ENCODE measurements around the gene PGLYRP3. TPM values are rescaled to one million over a fixed set of nuclear protein-coding genes. Genes with fewer than 3 reads are reported as not detected.

The PGLYRP3 gene
- total and polyA plus RNA-seq, 2 donors (not counting 3 experiments of a cell fraction or from before 2014, with no cell fraction given), result not detected

DNA sequence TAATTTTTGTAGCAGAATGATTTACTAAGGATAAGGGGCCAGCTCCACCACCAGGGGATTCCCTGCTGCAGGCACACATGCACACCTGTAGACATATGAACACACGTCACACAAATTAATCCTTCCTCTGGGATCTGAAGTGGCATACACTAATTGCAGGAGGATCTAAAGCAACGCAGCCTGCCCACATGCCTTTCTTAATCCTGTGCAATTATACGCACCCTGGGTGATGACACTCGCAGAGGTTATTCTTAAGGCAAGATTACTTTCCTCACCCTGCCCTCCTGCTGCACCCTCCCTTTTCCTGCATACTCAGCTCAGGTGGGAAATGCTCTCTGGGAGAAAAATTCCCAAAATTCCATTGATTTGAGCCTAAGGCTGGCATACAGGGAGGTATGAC is 60.8 kb downstream of the PGLYRP3 start:
- Histone ChIP-seq H3K4me3 (replicated peaks in 1 of 3; ENCODE audit: insufficient read depth in 1 of 3, low read depth in 1 of 3, low read length in 3 of 3) (no peak overlapping the region), H3K27ac (ENCODE audit: insufficient read depth, low read depth, low read length) (no peak overlapping the region)
- dilution Hi-C loops (cut with MboI; ENCODE audit: extremely low pct_ligation_motif_present, low sequenced_read_pairs), result no loop called here

DNA sequence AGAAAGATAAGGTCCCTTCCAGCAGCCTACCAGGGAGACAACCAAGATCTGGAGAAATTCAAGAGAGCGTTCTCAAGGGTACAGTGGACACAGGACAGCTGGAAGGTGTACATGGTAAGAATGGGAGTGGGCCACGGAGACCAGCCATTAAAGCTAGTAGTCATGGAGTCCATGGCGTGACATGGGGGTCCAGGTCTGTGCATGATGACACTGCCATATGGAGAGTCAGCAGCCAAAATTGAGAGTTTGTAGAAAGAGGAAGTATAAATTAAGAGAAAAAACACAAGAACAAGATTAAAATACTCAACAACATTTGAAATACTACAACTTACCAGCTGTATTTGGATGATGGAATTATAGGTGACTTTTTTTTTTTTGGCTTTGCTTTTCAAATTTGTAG is 61.2 kb downstream of the PGLYRP3 start:
- POLR2A ChIA-PET, result no interaction called here
- BruUV-seq (replicated peaks), result no TSS peak
- no peak for FAIRE-seq

More for the DNA sequence above, 60.8 kb downstream of the PGLYRP3 start:
- Histone ChIP-seq H3K4me1 (ENCODE audit: control insufficient read depth, extremely low read depth, insufficient read depth, low read length) (no peaks in the 10 kb centered on the region), H2AFZ (ENCODE audit: low read depth, low read length) (no peak overlapping the region), H3K9me3 (replicated peaks; ENCODE audit: control insufficient read depth, insufficient read depth, low read length) (no peaks in the 10 kb centered on the region), H3K36me3 (ENCODE audit: control insufficient read depth in 2 of 2, extremely low read depth in 1 of 2, insufficient read depth in 2 of 2, low read length in 2 of 2) (no peaks in the 10 kb centered on the region), H4K20me1 (replicated peaks; ENCODE audit: control insufficient read depth, extremely low read depth, insufficient read depth, low read length) (no peaks in the 10 kb centered on the region), H3K9me1 (replicated peaks; ENCODE audit: control insufficient read depth, extremely low read depth, insufficient read depth, low read length) (no peaks in the 10 kb centered on the region), H3K9ac (replicated peaks; ENCODE audit: extremely low read depth, insufficient read depth, low read length) (no peak overlapping the region), H3K4me2 (ENCODE audit: insufficient read depth, low read length) (no peak overlapping the region), H3K27me3 (ENCODE audit: control insufficient read depth in 2 of 2, insufficient read depth in 2 of 2, low read length in 2 of 2) (no peaks in the 10 kb centered on the region), H3K79me2 (ENCODE audit: control insufficient read depth, insufficient read depth, low read length) (no peaks in the 10 kb centered on the region)
- POLR2A ChIA-PET, result no interaction called here
- TF ChIP-seq GATA2 (IDR thresholded peaks at IDR 0.05; ENCODE audit: insufficient read depth, insufficient read length, low read depth, low read length), result no peak
- no peak for TF ChIP-seq POLR2A (IDR thresholded peaks at IDR 0.05; ENCODE audit: low read depth, low read length)
- no peak for TF ChIP-seq FOS (IDR thresholded peaks at IDR 0.05; ENCODE audit: borderline replicate concordance, insufficient read depth, low read length)
- TF ChIP-seq POLR2AphosphoS5 (IDR thresholded peaks at IDR 0.05; ENCODE audit: insufficient read depth, low read depth, low read length), result no peak
- no peak for FAIRE-seq
- CTCF ChIA-PET, result no interaction called here
- intact Hi-C loops (cut with micrococcal nuclease), result no loop called here
- DNase-seq (ENCODE audit: low read depth, low spot score), result no peak
- BruUV-seq (replicated peaks), result no TSS peak

More for the DNA sequence above, 61.2 kb downstream of the PGLYRP3 start:
- no peaks in the 10 kb centered on the region for H3K79me2 ChIP-seq (ENCODE audit: control insufficient read depth, insufficient read depth, low read length)
- DNase-seq (ENCODE audit: low read depth, low spot score), result no peak
- no peaks in the 10 kb centered on the region for H3K4me1 ChIP-seq (ENCODE audit: control insufficient read depth, extremely low read depth, insufficient read depth, low read length)
- H3K27me3 ChIP-seq (ENCODE audit: control insufficient read depth in 2 of 2, insufficient read depth in 2 of 2, low read length in 2 of 2), result no peaks in the 10 kb centered on the region
- H4K20me1 ChIP-seq (replicated peaks; ENCODE audit: control insufficient read depth, extremely low read depth, insufficient read depth, low read length), result no peaks in the 10 kb centered on the region
- H3K36me3 ChIP-seq (ENCODE audit: control insufficient read depth in 2 of 2, extremely low read depth in 1 of 2, insufficient read depth in 2 of 2, low read length in 2 of 2), result no peaks in the 10 kb centered on the region
- no peak overlapping the region for H2AFZ ChIP-seq (ENCODE audit: low read depth, low read length)
- no peak overlapping the region for H3K27ac ChIP-seq (ENCODE audit: insufficient read depth, low read depth, low read length)
- H3K9me3 ChIP-seq (replicated peaks; ENCODE audit: control insufficient read depth, insufficient read depth, low read length), result no peaks in the 10 kb centered on the region
- H3K9ac ChIP-seq (replicated peaks; ENCODE audit: extremely low read depth, insufficient read depth, low read length), result no peak overlapping the region
- H3K4me2 ChIP-seq (ENCODE audit: insufficient read depth, low read length), result no peak overlapping the region
- no peak for TF ChIP-seq CTCF (IDR thresholded peaks at IDR 0.05; ENCODE audit: extremely low read depth in 1 of 2, insufficient read depth in 1 of 2, low read depth in 1 of 2, low read length in 2 of 2)
- no peak for TF ChIP-seq POLR2A (IDR thresholded peaks at IDR 0.05; ENCODE audit: low read depth, low read length)
- TF ChIP-seq JUN (IDR thresholded peaks at IDR 0.05; ENCODE audit: borderline replicate concordance, insufficient read depth, insufficient read length, low read depth), result no peak
- CTCF ChIA-PET, result no interaction called here
- dilution Hi-C loops (cut with MboI; ENCODE audit: extremely low pct_ligation_motif_present, low sequenced_read_pairs), result no loop called here
- intact Hi-C loops (cut with micrococcal nuclease), result no loop called here
- H3K4me3 ChIP-seq (replicated peaks in 1 of 3; ENCODE audit: insufficient read depth in 1 of 3, low read depth in 1 of 3, low read length in 3 of 3), result no peak overlapping the region
- no peaks in the 10 kb centered on the region for H3K9me1 ChIP-seq (replicated peaks; ENCODE audit: control insufficient read depth, extremely low read depth, insufficient read depth, low read length)
